Spinal cord (tissue), 10 donors: Measurements from ENCODE around the gene AGBL4. TPM values are rescaled to one million over a fixed set of nuclear protein-coding genes. Genes with fewer than 3 reads are reported as not detected.

Experiments used
- DNase-seq, 6 donors: peaks; one replicate each; pipeline versions ENCODE4 v3.0.0 to v3.0.0-alpha.2; 2013 to 2015; ENCODE audit warnings: low spot score in 6 of 6, low read depth in 4 of 6
- H3K27ac ChIP-seq: one replicate; pipeline ENCODE4 v1.5.1; 2013; ENCODE audit warnings: low read depth, low read length, control low read depth
- H3K27me3 ChIP-seq: one replicate; pipeline ENCODE4 v1.6.1; 2013; ENCODE audit warnings: low read length; ENCODE audit not compliant: control insufficient read depth, insufficient read depth
- H3K36me3 ChIP-seq: one replicate; pipeline ENCODE4 v1.6.1; 2013; ENCODE audit warnings: low read length; ENCODE audit not compliant: control insufficient read depth, insufficient read depth
- H3K4me1 ChIP-seq: one replicate; pipeline ENCODE4 v1.6.1; 2013; ENCODE audit warnings: low read length; ENCODE audit not compliant: control insufficient read depth, insufficient read depth
- H3K4me3 ChIP-seq: one replicate; pipeline ENCODE4 v1.5.1; 2013; ENCODE audit warnings: low read depth, low read length, control low read depth
- H3K9me3 ChIP-seq: one replicate; pipeline ENCODE4 v1.6.1; 2013; ENCODE audit warnings: low read length; ENCODE audit not compliant: control insufficient read depth, insufficient read depth
- WGBS: methylation state at CpG from one replicate; pipeline ENCODE4 v1.1.5; 2013; ENCODE audit warnings: missing lambda C conversion rate; ENCODE audit not compliant: insufficient coverage; 5-methylcytosine and 5-hydroxymethylcytosine counted together
- polyA plus RNA-seq, 2 donors: library from polyadenylated mRNA; unstranded; fragments of 120-200 nt; gene quantifications; one replicate each; pipeline ENCODE4 v1.2.1, GENCODE V29; 2013; ENCODE audit not compliant: insufficient read length in 2 of 2
- total RNA-seq, 2 donors: library from RNA; depleted of rRNA in 1 of 2; stranded (reverse); fragments of 120-200 nt in 1 of 2; fragments of >200 nt in 1 of 2; gene quantifications; one replicate each; pipeline versions ENCODE4 v1.2.3 to v1.2.4, GENCODE V29; 2013 to 2014
- donor health status: healthy.

AGBL4 gene
- total and polyA plus RNA-seq, 4 donors = 3.8 to 6.8 (median 4.7) TPM

DNA sequence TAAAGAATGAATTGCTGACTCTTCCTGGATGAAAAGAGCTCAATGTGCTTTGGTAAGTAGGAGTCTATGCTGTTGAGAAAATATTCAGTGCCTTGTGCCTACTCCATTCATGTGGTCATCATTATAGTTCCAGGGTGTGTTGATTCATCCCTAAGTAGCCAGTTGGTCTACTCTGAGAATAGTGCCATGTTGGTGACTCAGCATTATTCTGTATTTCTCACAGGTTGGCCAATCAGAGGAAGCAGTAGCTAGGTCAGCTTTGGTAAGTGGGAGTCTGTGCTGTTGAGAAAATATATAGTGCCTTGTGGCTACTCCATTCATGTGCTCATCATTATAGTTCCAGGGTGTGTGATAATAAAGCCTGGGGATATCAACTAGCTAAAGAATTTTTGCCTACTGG lies 397.3 kb downstream of the AGBL4 start:
- no peaks in the 10 kb centered on the region for H3K36me3 ChIP-seq
- H3K27ac ChIP-seq = no peak overlapping the region
- H3K4me3 ChIP-seq = no peak overlapping the region
- no peak for DNase-seq
- no peaks in the 10 kb centered on the region for H3K4me1 ChIP-seq
- H3K9me3 ChIP-seq = no peaks in the 10 kb centered on the region
- no peaks in the 10 kb centered on the region for H3K27me3 ChIP-seq

DNA sequence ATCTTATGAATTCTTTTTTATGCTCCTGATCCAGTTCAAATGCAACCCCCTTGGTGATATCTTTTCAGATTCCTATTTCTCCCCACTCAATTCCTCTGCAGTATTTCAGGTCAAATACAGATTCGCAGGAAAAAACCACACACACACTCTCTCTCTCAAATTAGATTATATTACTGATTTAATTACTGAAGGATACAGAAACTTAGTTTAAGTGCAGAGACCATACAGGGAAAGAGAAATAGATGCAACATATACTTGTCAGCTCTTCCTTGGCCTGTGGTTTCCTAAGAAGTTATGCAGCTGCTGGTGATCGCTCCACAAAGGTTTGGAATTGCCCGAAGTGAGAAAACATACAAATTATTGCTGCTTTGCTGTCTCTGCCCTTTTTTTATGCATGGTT lies 400.9 kb downstream of the AGBL4 start:
- no peak for DNase-seq
- H3K27me3 ChIP-seq = no peaks in the 10 kb centered on the region
- H3K27ac ChIP-seq = no peak overlapping the region
- H3K9me3 ChIP-seq = no peaks in the 10 kb centered on the region
- no CpG with 5 or more reads among the region's 3 CpGs for WGBS
- no peak overlapping the region for H3K4me3 ChIP-seq
- no peaks in the 10 kb centered on the region for H3K4me1 ChIP-seq
- H3K36me3 ChIP-seq = no peaks in the 10 kb centered on the region

DNA sequence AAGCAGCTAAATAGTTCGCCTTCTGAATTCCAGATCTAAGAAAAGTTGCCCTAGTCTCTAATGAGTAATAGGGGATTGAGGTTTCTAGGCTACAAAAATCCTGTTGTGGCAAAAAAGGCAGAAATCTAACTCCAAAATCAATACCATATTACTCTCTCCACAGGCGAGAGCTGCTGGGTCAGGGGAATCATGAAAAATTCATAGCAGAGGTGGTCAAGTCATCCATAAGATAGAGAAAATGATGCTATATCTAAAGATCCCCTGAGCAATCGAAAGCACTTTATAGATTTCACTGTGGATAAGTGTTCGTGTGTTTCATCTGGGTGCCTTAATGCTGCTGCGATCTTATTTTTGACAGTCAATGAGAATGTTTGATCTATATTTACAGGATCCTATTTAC lies 417.7 kb downstream of the AGBL4 start:
- no peak overlapping the region for H3K4me3 ChIP-seq
- no peaks in the 10 kb centered on the region for H3K36me3 ChIP-seq
- no peaks in the 10 kb centered on the region for H3K4me1 ChIP-seq
- no peak overlapping the region for H3K27ac ChIP-seq
- H3K9me3 ChIP-seq = no peaks in the 10 kb centered on the region
- WGBS = 100% methylated on average over 1 of the region's 5 CpGs
- peak in 1 of 6 donors; percentile 52 for DNase-seq
- no peaks in the 10 kb centered on the region for H3K27me3 ChIP-seq

DNA sequence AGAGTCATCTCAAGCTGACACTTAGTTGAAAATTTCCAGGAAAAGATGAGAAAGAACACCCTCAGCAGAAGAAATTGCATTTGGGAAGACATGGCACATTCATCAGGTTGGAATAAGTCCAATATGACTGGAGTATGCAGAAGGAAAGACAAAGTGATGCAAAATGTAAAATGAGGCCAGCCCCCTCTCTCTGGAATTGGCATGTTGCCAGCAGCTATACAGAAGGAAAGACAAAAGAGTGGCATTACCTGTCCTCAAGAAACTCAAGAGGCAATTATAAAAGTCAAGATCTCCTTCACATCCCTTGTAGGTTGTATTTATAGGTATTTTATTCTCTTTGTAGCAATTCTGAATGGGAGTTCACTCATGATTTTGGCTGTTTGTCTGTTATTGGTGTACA lies 426.3 kb downstream of the AGBL4 start:
- H3K4me3 ChIP-seq = no peak overlapping the region
- H3K9me3 ChIP-seq = peaks cover 2% of the 10 kb centered on the region
- no peaks in the 10 kb centered on the region for H3K27me3 ChIP-seq
- no peaks in the 10 kb centered on the region for H3K4me1 ChIP-seq
- no peaks in the 10 kb centered on the region for H3K36me3 ChIP-seq
- DNase-seq = no peak
- H3K27ac ChIP-seq = no peak overlapping the region

DNA sequence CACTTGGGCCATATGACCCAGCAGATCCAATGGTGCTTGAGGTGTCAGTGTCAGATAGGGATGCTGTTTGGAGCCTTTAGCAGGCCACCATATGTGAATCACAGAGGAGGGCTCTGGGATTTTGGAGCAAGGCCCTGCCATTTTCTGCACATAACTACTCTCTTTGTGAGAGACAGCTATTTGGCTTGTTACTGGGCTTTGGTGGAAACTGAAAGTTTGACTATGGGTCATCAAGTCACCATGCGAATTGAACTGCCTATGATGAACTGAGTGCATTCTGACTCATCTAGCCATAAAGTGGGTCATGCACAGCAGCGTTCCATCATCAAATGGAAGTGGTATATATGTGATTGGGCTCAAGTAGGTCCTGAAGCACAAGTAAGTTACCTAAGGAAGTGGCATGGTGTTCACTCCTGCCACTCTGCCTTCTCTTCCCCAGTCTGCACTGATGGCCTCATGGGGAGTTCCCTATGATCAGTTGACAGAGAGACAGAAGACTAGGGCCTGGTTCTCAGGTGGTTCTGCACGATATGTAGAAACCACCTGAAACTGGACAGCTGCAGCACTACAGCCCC lies 447.3 kb downstream of the AGBL4 start:
- 83% methylated on average over 1 of the region's 3 CpGs for WGBS
- H3K4me3 ChIP-seq = no peak overlapping the region
- H3K9me3 ChIP-seq = peaks cover 10% of the 10 kb centered on the region
- H3K27ac ChIP-seq = no peak overlapping the region
- DNase-seq = no peak
- no peaks in the 10 kb centered on the region for H3K36me3 ChIP-seq
- no peaks in the 10 kb centered on the region for H3K27me3 ChIP-seq
- H3K4me1 ChIP-seq = no peaks in the 10 kb centered on the region

DNA sequence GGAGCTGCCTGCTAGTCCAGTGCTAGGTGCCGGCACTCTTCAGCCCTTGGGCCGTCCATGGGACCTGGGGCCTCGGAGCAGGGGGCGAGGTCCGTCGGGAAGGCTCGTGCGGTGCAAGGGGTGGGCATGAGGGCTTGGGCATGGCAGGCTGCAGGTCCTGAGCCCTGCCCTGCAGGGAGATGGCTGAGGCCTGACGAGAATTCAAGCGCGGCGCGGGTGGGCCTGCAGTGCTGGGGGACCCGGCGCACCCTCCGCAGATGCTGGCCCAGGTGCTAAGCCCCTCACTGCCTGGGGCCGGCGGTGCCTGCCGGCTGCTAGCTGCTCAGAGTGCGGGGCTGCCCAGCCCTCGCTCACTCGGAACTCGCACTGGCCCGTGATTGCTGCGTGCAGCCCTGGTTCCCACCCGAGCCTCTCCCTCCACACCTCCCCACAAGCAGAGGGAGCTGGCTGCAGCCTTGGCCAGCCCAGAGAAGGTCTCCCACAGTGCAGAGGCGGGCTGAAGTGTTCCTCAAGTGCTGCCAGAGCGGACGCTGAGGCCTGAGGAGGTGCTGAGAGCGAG lies 467.0 kb downstream of the AGBL4 start:
- H3K9me3 ChIP-seq = no peaks in the 10 kb centered on the region
- H3K4me3 ChIP-seq = no peak overlapping the region
- peaks cover 5% of the 10 kb centered on the region for H3K36me3 ChIP-seq
- H3K27me3 ChIP-seq = no peaks in the 10 kb centered on the region
- H3K4me1 ChIP-seq = no peaks in the 10 kb centered on the region
- H3K27ac ChIP-seq = no peak overlapping the region
- DNase-seq = no peak
- WGBS = 96% methylated on average over 30 of the region's 30 CpGs

DNA sequence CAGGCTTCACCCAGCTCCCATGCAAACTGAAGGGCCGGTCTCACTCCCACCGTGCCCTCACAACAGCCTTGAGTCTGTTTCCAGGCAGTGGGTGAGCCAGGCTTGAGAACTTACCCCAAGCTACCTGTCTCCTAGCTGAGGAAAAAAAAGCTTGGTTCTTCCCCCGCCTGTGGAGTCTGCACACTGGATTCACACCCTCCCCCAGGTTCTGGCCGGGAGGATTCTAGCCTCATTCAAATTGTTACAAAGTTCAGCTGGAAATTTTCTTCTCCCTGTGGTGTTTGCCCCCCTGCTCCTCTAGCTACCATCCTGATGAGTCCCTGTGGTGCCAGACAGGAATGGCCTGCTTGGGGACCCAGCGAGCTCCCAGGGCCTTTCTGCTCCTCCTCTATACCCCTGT lies 471.7 kb downstream of the AGBL4 start:
- WGBS = 91% methylated on average over 5 of the region's 5 CpGs
- H3K4me1 ChIP-seq = no peaks in the 10 kb centered on the region
- no peak overlapping the region for H3K27ac ChIP-seq
- no peak for DNase-seq
- no peaks in the 10 kb centered on the region for H3K9me3 ChIP-seq
- peaks cover 5% of the 10 kb centered on the region for H3K36me3 ChIP-seq
- no peak overlapping the region for H3K4me3 ChIP-seq
- no peaks in the 10 kb centered on the region for H3K27me3 ChIP-seq

DNA sequence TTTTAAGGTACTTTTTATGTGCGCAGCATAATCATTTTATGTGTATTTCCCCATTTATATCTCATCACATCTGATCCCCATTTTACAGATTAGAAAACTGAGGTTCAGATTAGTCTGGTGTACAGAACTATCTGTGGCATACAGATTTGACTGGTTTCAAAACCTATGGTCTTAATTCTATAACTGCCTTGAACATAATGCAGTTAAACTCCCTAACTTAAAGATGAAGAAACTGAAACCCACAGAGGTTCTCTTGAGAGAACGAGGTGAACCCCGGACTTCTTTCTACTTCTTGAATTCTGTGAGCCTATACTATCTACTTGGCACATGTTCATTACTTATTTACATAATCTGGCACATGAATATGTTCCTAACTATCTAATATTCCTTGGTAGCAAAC lies 479.1 kb downstream of the AGBL4 start:
- 94% methylated on average over 2 of the region's 3 CpGs for WGBS
- Histone ChIP-seq H3K27ac (no peak overlapping the region), H3K4me3 (no peak overlapping the region), H3K36me3 (no peaks in the 10 kb centered on the region), H3K9me3 (no peaks in the 10 kb centered on the region), H3K4me1 (no peaks in the 10 kb centered on the region), H3K27me3 (no peaks in the 10 kb centered on the region)
- DNase-seq = no peak

DNA sequence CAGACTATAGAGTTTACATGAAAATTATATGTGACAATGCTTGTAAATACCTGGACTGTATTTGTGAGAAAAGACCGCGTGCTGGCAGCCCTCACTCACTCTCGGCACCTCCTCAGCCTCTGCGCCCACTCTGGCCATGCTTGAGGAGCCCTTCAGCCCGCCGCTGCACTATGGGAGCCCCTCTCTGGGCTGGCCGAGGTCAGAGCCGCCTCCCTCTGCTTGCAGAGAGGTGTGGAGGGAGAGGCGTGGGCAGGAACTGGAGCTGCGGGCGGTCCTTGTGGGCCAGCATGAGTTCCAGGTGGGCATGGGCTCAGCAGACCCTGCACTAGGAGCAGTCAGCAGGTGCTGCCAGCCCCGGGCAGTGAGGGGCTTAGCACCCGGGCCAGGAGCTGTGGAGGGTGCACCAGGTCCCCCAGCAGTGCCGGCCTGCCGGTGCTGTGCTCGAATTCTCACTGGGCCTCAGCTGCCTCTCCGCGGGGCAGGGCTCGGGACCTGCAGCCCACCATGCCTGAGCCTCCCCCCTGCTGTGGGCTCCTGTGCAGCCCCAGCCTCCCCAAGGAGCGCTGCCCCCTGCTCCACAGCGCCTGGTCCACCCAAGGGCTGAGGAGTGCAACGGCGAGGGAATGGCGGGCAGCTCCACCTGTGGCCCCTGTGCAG lies 482.5 kb downstream of the AGBL4 start:
- H3K27ac ChIP-seq = no peak overlapping the region
- 93% methylated on average over 24 of the region's 24 CpGs for WGBS

DNA sequence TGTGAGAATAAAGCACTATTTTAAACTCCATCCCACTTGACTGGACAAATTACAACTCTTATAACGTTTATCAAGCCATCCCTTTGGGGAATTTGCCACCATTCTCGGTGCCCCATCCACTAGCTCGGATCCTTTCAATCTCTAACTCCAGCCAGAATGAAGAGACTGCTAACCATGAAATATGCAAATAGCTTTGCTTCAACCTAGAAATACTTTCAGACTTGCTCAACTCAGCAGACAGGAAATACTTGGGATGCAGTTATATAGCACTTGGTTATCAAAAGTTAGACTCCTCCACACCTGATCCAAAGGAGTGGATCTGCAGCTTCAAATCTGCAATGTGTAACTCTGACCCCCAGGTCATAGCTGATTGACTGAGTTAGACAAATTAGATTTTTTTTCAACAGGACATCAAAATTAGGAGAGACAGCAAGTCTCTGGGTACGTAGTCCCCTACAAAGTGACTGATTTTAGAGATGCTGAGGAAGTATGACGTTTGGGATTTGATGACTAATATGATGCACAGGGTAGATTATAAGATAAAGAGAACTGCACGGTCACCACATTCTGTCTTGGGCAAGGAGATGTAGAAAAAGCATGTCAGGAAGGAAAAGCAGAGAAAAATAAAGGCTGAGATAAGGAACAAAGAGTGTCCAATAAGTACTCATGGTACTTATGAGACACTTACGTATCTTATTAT lies 496.0 kb downstream of the AGBL4 start:
- WGBS = 82% methylated on average over 6 of the region's 7 CpGs
- H3K9me3 ChIP-seq = no peaks in the 10 kb centered on the region
- no peak for DNase-seq
- H3K36me3 ChIP-seq = no peaks in the 10 kb centered on the region
- no peak overlapping the region for H3K27ac ChIP-seq
- H3K27me3 ChIP-seq = no peaks in the 10 kb centered on the region
- H3K4me3 ChIP-seq = no peak overlapping the region
- H3K4me1 ChIP-seq = no peaks in the 10 kb centered on the region

More for the DNA sequence above, 482.5 kb downstream of the AGBL4 start:
- Histone ChIP-seq H3K27me3 (no peaks in the 10 kb centered on the region), H3K4me1 (no peaks in the 10 kb centered on the region), H3K36me3 (no peaks in the 10 kb centered on the region), H3K4me3 (no peak overlapping the region), H3K9me3 (no peaks in the 10 kb centered on the region)
- no peak for DNase-seq
